RWPE2 (cell line): ENCODE data around the gene WIPF2.

Experiments used
- ATAC-seq: fragments of 200-7000 bp; cut with Tn5 transposase; 3 replicates; pipeline ENCODE4 v1.9.1; 2021; ENCODE audit warnings: low read depth
- DNase-seq: peaks from one replicate; pipeline ENCODE4 v3.0.0-alpha.2; 2020; ENCODE audit warnings: low spot score
- H3K27ac ChIP-seq: fragments of 450-650 bp; 2 replicates; pipeline ENCODE4 v1.5.1; 2017; ENCODE audit warnings: mild to moderate bottlenecking; ENCODE audit not compliant: poor library complexity, severe bottlenecking
- H3K27me3 ChIP-seq: fragments of 250-450 bp; sonication (Bioruptor Pico); 2 replicates; pipeline ENCODE4 v1.5.1; 2021; ENCODE audit warnings: mild to moderate bottlenecking, moderate library complexity; ENCODE audit not compliant: insufficient read depth, poor library complexity, severe bottlenecking
- H3K36me3 ChIP-seq: fragments of 250-450 bp; sonication (Bioruptor Pico); 2 replicates; pipeline ENCODE4 v1.5.1; 2020; ENCODE audit warnings: low read depth, mild to moderate bottlenecking, moderate library complexity
- H3K4me1 ChIP-seq: fragments of 250-450 bp; sonication (Bioruptor Pico); 2 replicates; pipeline ENCODE4 v1.5.1; 2021; ENCODE audit warnings: mild to moderate bottlenecking, moderate library complexity; ENCODE audit not compliant: insufficient read depth, poor library complexity, severe bottlenecking
- H3K4me3 ChIP-seq: fragments of 250-450 bp; sonication (Bioruptor Pico); 2 replicates; pipeline ENCODE4 v1.5.1; 2021; ENCODE audit warnings: mild to moderate bottlenecking, moderate library complexity; ENCODE audit not compliant: severe bottlenecking
- H3K9me3 ChIP-seq: fragments of 250-450 bp; sonication (Bioruptor Pico); 2 replicates; pipeline ENCODE4 v1.5.1; 2021; ENCODE audit warnings: mild to moderate bottlenecking, moderate library complexity; ENCODE audit not compliant: severe bottlenecking
- TF ChIP-seq, protein P1 (sequence below): fragments of 450-650 bp; IDR thresholded peaks from one replicate; pipeline ENCODE4 v1.5.1; 2017; ENCODE audit warnings: mild to moderate bottlenecking, moderate library complexity; ENCODE audit not compliant: poor library complexity, severe bottlenecking

The WIPF2 gene

DNA sequence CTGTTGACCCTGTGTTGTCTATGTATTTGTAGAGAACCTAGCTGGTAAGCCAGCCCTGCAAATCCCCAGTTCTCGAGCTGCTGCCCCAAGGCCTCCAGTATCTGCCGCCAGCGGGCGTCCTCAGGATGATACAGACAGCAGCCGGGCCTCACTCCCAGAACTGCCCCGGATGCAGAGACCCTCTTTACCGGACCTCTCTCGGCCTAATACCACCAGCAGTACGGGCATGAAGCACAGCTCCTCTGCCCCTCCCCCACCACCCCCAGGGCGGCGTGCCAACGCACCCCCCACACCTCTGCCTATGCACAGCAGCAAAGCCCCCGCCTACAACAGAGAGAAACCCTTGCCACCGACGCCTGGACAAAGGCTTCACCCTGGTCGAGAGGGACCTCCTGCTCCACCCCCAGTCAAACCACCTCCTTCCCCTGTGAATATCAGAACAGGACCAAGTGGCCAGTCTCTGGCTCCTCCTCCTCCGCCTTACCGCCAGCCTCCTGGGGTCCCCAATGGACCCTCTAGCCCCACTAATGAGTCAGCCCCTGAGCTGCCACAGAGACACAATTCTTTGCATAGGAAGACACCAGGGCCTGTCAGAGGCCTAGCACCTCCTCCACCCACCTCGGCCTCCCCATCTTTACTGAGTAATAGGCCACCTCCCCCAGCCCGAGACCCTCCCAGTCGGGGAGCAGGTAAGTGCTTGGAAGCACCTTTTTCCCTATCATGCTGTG is 45.5 kb downstream of the WIPF2 start:
- ATAC-seq (no peak), DNase-seq (no peak)
- TF ChIP-seq, protein P1, sequence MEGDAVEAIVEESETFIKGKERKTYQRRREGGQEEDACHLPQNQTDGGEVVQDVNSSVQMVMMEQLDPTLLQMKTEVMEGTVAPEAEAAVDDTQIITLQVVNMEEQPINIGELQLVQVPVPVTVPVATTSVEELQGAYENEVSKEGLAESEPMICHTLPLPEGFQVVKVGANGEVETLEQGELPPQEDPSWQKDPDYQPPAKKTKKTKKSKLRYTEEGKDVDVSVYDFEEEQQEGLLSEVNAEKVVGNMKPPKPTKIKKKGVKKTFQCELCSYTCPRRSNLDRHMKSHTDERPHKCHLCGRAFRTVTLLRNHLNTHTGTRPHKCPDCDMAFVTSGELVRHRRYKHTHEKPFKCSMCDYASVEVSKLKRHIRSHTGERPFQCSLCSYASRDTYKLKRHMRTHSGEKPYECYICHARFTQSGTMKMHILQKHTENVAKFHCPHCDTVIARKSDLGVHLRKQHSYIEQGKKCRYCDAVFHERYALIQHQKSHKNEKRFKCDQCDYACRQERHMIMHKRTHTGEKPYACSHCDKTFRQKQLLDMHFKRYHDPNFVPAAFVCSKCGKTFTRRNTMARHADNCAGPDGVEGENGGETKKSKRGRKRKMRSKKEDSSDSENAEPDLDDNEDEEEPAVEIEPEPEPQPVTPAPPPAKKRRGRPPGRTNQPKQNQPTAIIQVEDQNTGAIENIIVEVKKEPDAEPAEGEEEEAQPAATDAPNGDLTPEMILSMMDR: no peak
- Histone ChIP-seq H3K4me1 (no peaks in the 10 kb centered on the region), H3K4me3 (no peak overlapping the region), H3K27me3 (no peaks in the 10 kb centered on the region), H3K27ac (no peak overlapping the region), H3K9me3 (no peaks in the 10 kb centered on the region), H3K36me3 (peaks cover 69% of the 10 kb centered on the region)

DNA sequence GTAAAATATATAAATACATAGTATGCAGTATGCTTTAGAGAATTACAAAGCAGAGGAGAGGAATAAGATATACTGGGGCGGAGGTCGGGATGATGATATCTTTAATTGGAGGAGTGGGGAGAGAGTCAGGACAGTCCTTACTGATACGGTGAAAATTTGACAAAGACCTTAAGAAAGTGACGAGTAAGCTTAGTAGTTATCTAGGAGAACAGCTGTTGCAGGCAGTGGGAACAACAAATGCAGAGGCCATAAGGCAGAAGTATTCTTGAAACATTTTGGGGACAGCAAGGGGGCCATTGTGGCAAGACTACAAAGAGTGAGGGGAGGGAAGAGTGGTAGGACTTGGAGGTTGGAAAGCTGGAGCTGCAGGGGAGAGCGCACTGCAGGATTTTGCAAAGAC is 46.2 kb downstream of the WIPF2 start:
- Histone ChIP-seq H3K9me3 (no peaks in the 10 kb centered on the region), H3K36me3 (peaks cover 69% of the 10 kb centered on the region), H3K27ac (no peak overlapping the region), H3K4me1 (no peaks in the 10 kb centered on the region), H3K4me3 (no peak overlapping the region), H3K27me3 (no peaks in the 10 kb centered on the region)
- ATAC-seq (no peak), DNase-seq (no peak)
- TF ChIP-seq, protein P1: no peak

DNA sequence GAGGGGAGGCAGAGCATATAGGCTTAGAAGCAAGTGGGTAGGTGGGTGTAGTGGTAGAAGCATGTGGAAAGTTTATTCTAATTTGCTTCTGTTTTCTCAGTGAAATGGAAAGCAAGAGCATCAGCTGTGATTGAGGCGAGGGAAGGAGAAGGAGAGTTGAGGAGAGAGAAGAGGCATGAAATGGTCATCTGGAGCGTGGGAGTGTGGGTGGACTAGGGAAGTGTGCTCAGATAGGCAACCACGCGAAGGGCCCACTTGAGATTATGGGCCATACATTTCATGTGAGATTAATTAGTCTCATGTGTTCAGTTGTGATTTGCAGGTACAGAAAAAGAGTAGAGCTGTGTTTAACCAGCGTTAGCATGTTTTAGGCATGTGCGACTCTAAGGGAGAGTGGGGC is 47.8 kb downstream of the WIPF2 start:
- Histone ChIP-seq H3K9me3 (no peaks in the 10 kb centered on the region), H3K36me3 (peaks cover 76% of the 10 kb centered on the region), H3K27ac (no peak overlapping the region), H3K27me3 (no peaks in the 10 kb centered on the region), H3K4me3 (no peak overlapping the region), H3K4me1 (no peaks in the 10 kb centered on the region)
- ATAC-seq (no peak), DNase-seq (no peak)
- TF ChIP-seq, protein P1: no peak

DNA sequence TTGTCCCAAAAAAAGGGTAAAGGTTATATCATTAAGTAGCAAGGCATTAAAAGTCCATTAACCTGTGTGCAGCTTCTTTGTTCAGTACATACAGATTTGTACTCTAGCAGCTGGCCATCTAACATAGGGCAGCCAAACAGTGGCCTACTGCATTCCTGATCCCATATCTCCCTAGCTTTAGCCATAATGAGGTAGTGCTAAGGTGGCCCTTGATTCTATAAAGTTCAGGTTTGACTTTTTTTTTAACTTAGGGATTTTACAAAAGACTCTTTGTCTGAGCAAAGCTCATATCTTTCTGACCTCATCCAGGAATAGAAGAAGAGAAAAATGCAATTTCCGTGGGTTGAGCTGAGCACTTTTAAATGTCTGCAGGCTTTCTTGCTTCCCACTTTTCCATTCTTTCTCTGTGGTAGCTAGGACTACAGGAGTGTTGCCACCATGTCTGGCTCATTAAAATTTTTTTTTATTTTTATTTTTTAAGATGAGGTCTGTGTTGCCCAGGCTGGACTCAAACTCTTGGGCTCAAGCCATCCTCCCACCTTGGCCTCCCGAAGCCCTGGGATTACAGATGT is 49.1 kb downstream of the WIPF2 start:
- peaks cover 75% of the 10 kb centered on the region for H3K36me3 ChIP-seq
- no peak for ATAC-seq
- H3K4me3 ChIP-seq: no peak overlapping the region

More for the DNA sequence above, 49.1 kb downstream of the WIPF2 start:
- Histone ChIP-seq H3K27ac (no peak overlapping the region), H3K27me3 (no peaks in the 10 kb centered on the region), H3K9me3 (no peaks in the 10 kb centered on the region), H3K4me1 (no peaks in the 10 kb centered on the region)
- DNase-seq: no peak
- TF ChIP-seq, protein P1: no peak
